NCI-H2081 (cell line): Measurements from ENCODE around the gene WFIKKN2.
"Not testable (repeated sequence)": the region's sequence is repeated elsewhere in the genome, so short reads cannot be mapped to it uniquely, and the experiment has no call there.

Experiments used
- DNase-seq, 2 experiments: peaks; one replicate each; lab custom pipeline; 2025; lab: John Stamatoyannopoulos, UW

Gene WFIKKN2

DNA sequence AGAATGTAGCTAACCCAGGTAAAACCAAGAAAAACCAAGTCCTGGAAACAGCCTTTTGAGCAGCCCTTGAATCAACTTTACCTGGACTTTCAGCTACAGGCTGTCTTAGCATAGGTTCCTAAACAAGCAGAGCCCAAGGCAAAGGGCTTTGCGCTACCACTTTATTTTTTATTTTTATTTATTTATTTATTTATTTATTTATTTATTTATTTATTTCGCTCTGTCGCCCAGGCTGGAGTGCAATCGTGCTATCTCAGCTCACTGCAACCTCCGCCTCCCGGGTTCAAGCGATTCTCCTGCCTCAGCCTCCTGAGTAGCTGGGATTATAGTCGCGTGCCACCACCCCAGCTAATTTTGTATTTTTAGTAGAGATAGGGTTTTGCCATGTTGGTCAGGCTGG lies 41.7 kb downstream of the WFIKKN2 start:
- not testable (repeated sequence) for DNase-seq

DNA sequence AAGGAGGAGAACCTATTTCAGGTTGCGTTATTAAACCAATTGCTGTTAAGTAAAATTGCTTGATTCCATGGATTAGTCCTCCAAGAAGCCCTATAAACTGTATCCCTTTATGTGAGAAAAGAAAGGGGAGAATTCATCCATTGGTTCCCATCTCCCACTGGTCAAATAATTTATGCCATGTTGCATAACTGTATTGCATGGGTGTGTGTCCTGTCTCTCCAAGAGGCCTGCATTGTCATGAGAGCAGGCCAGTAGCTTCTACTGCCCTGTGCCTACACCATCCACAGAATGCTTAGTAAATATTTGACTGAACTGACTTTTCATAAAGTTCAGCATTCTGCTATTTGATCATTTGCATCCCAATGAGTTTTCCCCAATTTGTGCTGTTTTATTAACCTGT lies 42.5 kb downstream of the WFIKKN2 start:
- DNase-seq: no peak

DNA sequence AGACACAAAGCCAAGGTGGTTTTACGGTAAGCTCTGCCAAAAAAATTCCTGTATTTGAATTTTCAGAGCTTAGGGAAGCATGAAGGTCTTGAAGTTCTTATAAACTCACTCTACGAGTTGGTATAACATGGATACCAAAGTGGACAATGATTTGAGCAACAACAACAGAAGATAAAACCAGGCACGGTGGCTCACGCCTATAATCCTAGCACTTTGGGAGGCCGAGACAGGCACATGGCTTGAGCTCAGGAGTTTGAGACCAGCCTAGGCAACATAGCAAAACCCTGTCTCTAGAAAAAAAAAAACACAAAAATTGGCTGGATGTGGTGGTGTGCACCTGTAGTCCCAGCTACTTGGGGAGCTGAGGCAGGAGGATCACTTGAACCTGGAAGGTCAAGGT lies 43.7 kb downstream of the WFIKKN2 start:
- DNase-seq: no peak

DNA sequence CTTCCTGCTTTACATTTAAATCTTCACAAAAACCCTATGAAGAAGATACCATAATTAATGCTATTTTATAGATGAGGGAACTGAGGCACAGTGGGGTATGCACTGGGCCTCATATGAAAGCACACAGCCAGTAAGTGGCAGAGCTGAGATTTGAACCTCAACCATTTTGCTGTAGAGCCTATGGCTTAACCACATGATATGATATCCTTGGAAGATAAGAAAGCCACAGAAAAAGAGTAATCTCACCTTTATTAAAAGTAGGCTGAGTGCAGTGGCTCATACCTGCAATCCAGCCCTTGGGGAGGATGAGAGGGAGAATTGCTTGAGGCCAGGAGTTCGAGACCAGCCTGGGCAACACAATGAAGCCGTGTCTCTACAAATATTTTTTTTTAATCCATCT lies 45.8 kb downstream of the WFIKKN2 start:
- DNase-seq: no peak

DNA sequence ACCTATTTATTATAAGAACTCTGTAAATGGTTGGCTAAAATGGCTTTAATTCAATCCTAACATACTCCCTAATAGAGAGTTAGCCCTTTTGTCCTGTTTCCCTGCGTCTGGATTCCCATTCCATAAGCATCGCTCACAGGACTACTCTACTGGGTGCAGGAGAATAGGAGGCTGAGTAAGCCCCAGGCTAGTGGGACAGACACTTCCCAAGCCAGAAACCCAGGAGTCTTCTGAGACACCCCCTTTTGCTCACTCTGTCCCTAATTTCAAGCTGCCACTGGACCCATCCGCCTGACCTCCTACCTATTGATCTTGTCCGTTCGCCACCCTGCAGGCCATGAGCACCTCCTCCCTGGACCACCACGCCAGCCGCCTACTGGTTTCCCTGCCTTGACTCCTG lies 47.5 kb downstream of the WFIKKN2 start:
- no peak for DNase-seq

DNA sequence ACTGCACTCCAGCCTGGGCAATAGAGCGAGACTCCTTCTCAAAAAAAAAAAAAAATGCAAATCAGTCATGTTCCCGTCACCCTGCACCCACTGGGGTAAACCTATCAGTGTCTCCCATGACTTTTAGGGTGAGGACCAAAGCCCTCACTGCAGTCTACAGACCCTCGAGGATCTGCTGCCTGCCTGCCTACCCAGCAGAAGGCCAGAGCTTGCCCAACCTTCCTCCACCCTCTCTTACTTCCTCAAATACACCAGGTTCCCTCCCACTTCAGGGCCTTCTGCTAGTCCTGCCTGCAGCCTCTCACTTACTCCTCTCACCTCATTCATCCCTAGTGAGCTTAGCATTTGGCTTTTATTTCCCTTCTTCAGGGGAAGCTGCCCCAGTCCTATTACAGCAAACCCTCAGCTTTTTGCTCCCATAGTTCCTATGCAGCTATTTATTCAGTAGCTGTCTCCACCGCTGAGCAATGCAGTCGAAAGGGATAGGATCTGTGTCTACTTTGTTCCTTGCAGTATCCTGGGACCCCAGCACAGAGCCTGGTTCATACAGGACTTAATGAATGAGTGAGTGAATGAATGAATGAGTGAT lies 48.6 kb downstream of the WFIKKN2 start:
- DNase-seq: no peak

DNA sequence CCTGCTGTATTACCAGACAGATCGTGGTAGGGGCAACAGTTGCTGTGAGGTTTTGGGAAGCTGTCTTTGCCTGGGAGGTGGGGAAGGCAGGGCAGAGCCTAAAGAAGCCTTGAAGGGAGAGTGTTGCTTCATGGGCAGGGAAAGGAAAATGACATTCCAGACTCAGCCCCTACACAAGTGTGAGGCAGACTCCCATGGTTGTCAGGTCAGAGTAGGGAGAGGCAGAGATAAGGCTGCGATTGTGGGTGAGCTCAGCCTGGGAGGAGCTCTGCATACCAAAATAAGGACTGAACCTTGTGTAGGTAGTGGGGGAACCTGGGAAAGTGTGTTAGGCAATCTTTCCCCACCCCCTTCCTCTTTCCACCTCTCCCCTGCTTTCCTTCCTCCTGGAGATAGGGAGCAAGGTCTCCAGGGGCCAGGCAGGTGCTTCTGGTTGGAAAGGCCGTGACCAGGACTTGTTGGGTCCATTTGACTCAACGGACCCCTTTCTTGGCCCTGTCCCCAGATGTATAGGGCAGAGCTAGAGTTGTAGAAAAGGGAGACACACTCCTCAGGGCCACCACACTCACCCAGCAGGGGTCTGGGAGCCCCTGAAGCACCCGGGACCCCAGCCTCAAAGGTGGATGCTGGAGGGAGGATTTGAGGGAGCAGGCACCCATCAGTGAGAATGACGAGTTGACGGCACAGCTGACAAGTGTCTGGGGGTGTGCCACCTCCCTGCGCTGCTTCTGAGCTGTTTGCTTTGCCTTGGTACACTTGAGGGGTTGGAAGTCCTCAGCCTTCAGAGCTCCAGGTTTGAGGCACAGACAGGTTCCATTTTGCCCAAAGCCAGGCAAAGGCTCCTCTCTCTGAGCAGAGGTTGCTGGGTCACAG lies 49.3 kb downstream of the WFIKKN2 start:
- no peak for DNase-seq

DNA sequence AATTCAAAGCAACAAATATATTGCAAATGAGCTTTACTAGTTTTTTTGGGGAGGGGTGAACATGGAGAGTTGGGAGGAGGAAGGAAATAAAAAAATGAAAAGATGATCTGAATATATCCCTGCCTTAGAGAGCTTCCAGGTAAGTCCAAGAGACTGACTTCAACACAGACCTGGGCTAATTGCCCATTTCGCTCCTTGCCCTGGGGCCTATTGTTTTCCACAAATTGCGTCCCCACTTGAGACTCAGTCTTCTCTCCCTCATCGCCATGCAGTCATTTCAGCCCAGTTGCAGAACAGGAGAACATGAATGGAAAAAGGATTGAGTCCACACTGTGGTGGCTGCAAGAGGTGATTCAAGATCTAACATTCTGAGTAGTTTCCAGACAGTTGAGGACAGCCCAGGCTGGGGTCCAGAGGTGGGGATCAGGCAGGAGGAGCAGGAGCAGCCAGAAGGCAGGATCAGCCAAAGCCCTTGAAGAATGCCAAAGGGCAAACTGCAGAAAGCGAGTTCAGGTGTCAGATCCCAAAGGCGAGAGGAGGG lies 52.4 kb downstream of the WFIKKN2 start:
- DNase-seq: no peak

DNA sequence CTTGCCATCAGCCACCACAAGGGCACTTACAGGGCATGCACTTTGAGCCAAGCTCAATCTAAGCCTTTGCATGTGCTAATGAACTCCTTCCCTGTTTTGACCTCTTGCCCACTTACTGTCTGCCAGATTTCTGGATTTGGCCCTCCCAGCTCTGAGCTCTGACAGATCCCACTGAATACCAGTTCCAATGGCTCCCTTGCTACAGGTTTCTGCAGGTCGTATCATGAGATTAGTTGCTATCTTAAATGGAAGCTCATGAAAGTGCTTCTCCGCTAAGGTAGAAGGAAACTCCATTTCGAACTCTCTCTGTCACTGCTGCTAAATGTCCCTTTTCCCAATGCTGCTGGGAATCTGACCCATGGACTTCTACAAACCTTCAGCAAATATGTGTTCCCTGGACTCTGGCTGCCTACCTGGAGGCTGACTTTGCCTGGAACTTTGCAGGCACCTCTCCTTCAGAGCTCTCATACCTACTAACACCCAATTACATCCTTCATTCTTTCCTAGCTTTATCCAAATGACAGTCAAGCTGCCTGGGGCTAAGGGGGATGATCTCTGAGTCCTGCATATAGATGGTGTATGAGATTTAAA lies 54.2 kb downstream of the WFIKKN2 start:
- no peak for DNase-seq

DNA sequence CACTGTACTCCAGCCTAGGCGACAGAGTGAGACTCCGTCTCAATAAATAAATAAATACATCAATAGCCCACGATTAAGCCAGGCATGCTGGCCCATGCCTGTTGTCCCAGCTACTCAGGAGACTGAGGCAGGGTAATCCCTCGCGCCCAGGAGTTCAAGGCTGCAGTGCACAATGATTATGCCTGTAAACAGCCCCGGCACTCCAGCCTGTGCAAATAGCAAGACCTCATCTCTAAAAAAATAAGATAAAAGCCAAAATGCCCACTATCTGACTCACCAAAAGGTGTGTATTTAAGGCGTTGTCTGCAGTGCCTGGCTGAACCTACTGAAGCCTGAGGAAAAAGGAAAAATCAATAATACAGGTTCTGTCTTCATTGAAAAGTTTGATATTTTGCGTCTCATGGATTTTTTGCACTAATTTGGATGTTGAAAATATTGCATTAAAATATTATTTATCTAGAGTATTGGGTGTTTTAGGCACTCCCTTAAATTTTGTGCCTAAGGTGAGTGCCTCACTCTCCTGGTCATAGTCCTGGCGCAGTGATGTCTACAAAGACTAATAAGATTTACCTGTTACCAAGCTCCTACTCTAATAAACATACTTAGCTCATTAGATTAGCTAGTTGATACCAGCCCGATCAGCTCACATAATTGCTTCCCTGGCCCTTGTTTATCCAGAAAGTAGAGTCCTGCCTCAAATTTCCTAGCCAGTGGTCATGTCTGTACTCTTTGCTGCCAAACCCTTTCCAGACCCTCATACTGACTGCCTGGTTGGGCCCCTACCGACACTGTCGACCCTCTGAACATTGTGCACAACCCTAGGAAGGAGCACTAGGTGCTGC lies 55.5 kb downstream of the WFIKKN2 start:
- no peak for DNase-seq

DNA sequence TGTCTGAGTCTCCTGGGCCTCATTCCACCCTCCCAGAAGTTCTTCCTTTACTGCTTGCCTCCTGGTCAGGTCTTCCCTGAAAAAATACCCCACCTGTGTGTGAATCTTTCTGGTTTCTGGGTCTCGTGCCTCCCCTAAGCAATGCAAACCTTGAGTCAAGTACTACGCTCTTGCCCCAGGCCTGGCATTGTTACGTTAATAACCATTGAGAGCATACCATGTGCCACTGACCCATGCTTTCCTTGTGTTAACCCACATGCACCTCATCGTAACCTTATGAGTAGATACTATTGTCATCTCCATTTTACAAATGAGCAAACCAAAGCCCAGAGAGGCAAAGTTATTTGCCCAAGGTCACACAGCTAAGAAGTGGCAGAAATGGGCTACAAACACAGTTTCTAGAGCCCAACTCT lies 56.2 kb downstream of the WFIKKN2 start:
- no peak for DNase-seq
